Measurements from ENCODE around the gene NR1D2. TPM values are rescaled to one million over a fixed set of nuclear protein-coding genes. Genes with fewer than 3 reads are reported as not detected.
"Not testable (repeated sequence)": the region's sequence is repeated elsewhere in the genome, so short reads cannot be mapped to it uniquely, and the experiment has no call there.

NR1D2 gene
- total RNA-seq, result 10 to 100 TPM; 23.8 to 29.7 (median 25.1) TPM

DNA sequence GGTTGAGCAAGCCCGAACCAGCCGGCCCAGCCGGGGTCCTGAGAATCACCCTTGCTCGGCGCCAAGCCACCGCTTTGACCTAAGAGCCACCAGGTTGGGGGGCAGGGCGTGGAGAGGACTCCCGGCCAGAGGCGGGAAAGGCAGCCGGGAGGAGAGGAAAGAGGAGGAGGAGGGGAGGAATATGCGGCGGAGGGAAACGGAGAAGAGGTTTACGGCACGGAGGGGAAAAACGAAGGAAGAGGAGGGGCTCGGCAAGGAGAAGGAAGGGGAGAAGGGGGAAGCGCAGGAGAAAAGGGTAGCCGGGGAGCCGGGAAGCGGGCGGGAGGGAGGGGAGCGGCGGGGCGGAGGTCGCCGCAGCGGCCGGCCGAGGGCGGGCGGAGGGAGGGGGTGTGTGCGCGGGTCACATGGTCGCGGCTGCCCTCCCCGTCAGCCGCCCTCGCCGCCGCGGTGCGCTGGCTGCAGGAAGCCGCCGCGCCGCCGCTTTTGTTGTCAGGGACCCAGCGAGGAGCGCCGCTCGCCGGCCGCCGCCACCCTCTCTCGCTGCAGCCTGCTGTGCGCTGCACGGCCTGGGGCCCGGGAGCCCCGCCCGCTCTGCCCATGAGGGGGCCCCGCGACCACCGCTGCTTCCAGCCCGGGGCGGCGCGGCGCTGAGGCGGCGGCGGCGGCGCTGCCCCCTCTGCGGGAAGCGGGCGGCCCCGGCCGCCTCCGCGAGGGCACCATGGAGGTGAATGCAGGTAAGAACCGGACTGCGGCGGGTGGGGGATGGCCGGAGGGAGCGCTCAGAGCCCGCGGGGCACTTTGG is at the start of gene NR1D2:
Gene NR1D2 (plus strand): TSS at position 426 of the 802 bp plus-strand sequence. CDS start 293 bp downstream, at position 719.
- H3K4me1 ChIP-seq, result peaks cover 0 to 42% (median 4%) of the 10 kb centered on the region in 4 donors
- H3K27ac ChIP-seq, result peak within 1 kb of the TSS; percentile 98 to 100 (median 100)
- H3K9me3 ChIP-seq, result no peaks in the 10 kb centered on the region
- H3K36me3 ChIP-seq, result no peaks in the 10 kb centered on the region
- DNase-seq, result peak; percentile 86 to 94 (median 92)
- TF ChIP-seq POLR2A (IDR thresholded peaks at IDR 0.05) (peak; percentile 67 to 91), CTCF (IDR thresholded peaks at IDR 0.05) (no peak)
- H3K4me3 ChIP-seq, result peak within 1 kb of the TSS; percentile 81 to 98 (median 91)
- H3K27me3 ChIP-seq, result no peaks in the 10 kb centered on the region

- H3K4me1 ChIP-seq, result no peaks in the 10 kb centered on the region
- H3K36me3 ChIP-seq, result peaks cover 0 to 20% (median 0%) of the 10 kb centered on the region in 3 donors
- TF ChIP-seq CTCF (IDR thresholded peaks at IDR 0.05) (no peak), POLR2A (IDR thresholded peaks at IDR 0.05) (no peak)
- H3K27me3 ChIP-seq, result no peaks in the 10 kb centered on the region
- DNase-seq, result no peak
- H3K27ac ChIP-seq, result no peak overlapping the region
- H3K9me3 ChIP-seq, result no peaks in the 10 kb centered on the region
- H3K4me3 ChIP-seq, result no peak overlapping the region
Observed at GRCh38 chr3:23900744-23901143, 44.3 kb upstream of the NR1D2 start.

GRCh38 chr3:23904545-23904944 is 40.5 kb upstream of the NR1D2 start:
- no peaks in the 10 kb centered on the region for H3K4me1 ChIP-seq
- H3K9me3 ChIP-seq, result no peaks in the 10 kb centered on the region
- peaks cover 0 to 23% (median 0%) of the 10 kb centered on the region in 3 donors for H3K36me3 ChIP-seq
- H3K27me3 ChIP-seq, result no peaks in the 10 kb centered on the region
- DNase-seq, result no peak
- no peak overlapping the region for H3K4me3 ChIP-seq
- TF ChIP-seq POLR2A (IDR thresholded peaks at IDR 0.05) (no peak), CTCF (IDR thresholded peaks at IDR 0.05) (no peak)
- H3K27ac ChIP-seq, result no peak overlapping the region

DNA sequence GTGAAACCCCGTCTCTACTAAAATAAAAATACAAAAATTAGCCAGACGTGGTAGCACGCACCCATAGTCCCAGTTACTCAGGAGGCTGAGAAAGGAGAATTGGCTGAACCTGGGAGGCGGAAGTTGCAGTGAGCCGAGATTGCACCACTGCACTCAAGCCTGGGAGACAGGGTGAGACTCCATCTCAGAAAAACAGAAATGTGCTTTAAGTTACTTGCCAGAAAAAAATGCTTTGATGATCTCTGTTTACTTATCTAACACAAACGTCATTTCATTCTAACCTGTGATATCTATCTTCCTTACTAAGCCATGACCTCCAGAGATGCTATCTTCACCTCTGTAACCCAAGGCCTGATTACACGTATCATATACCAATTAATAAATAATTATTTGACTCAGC is 35.7 kb upstream of the NR1D2 start:
- Histone ChIP-seq H3K4me3 (no peak overlapping the region), H3K36me3 (peaks cover 0 to 20% (median 0%) of the 10 kb centered on the region in 3 donors), H3K27ac (no peak overlapping the region), H3K27me3 (no peaks in the 10 kb centered on the region), H3K4me1 (no peaks in the 10 kb centered on the region), H3K9me3 (no peaks in the 10 kb centered on the region)
- TF ChIP-seq CTCF (IDR thresholded peaks at IDR 0.05) (no peak), POLR2A (IDR thresholded peaks at IDR 0.05) (no peak)
- DNase-seq, result no peak

DNA sequence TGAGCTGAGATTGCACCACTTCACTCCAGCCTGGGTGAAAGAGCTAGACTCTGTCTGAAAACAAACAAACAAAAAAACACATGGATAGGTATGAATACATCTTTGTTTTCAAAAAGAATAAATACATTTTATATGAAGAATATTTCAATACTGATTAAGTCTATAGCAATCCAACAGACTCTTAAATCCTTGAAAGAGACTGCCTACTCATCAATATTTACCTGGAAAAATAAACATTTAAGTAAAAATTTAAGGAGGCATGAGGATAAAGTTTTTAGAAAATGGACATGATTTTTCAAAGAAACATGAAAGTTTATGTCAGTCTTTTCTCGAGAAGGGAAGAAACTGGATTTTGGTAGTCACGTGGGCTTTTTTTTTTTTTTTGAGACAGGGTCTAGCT is 33.7 kb upstream of the NR1D2 start:
- Histone ChIP-seq H3K4me1 (peaks cover 0 to 10% (median 0%) of the 10 kb centered on the region in 4 donors), H3K36me3 (peaks cover 0 to 20% (median 0%) of the 10 kb centered on the region in 3 donors), H3K27ac (no peak overlapping the region), H3K27me3 (no peaks in the 10 kb centered on the region), H3K9me3 (no peaks in the 10 kb centered on the region), H3K4me3 (no peak overlapping the region)
- TF ChIP-seq CTCF (IDR thresholded peaks at IDR 0.05) (no peak), POLR2A (IDR thresholded peaks at IDR 0.05) (no peak)
- no peak for DNase-seq

DNA sequence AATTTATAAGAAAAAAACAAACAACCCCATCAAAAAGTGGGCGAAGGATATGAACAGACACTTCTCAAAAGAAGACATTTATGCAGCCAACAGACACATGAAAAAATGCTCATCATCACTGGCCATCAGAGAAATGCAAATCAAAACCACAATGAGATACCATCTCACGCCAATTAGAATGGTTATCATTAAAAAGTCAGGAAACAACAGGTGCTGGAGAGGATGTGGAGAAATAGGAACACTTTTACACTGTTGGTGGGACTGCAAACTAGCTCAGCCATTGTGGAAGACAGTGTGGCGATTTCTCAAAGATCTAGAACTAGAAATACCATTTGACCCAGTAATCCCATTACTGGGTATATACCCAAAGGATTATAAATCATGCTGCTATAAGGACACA is 32.8 kb upstream of the NR1D2 start:
- peaks cover 0 to 10% (median 0%) of the 10 kb centered on the region in 4 donors for H3K4me1 ChIP-seq
- not testable (repeated sequence) for H3K27ac ChIP-seq, H3K9me3 ChIP-seq, H3K27me3 ChIP-seq, H3K4me3 ChIP-seq, DNase-seq
- peaks cover 0 to 20% (median 0%) of the 10 kb centered on the region in 3 donors for H3K36me3 ChIP-seq

All from Peyer's patch (tissue), 4 donors.